Measurements from ENCODE around the gene HEMK1.
A peak's percentile ranks its signal among the peaks of the same experiment; 100 is the strongest.

HEMK1 gene

GRCh38 chr3:50575372-50575771 lies 6.0 kb downstream of the HEMK1 start:
- no peak for DNase-seq

GRCh38 chr3:50577348-50577747 lies 8.0 kb downstream of the HEMK1 start:
- DNase-seq: no peak

- no peak for DNase-seq
Measured at GRCh38 chr3:50580683-50581458, 11.5 kb downstream of the HEMK1 start.

DNA sequence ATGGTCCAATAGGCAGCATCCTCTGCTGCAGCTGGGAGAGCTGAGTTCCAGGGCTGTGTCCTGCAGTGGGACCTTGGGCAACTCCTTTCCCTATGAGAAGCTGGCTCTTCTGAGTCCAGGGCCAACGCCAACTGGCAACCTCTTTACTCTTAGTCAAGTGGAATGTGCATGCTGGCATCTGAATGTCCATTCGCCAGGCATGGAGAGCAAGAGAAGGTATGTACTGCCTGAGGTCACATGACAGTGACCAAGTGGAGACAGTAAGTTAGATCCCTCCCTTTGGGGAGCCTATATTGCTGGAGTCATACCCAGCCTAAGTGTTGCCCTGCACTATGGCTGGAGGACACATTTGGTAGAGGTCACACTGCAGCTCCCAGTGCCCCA lies 12.1 kb downstream of the HEMK1 start:
- DNase-seq: no peak

DNA sequence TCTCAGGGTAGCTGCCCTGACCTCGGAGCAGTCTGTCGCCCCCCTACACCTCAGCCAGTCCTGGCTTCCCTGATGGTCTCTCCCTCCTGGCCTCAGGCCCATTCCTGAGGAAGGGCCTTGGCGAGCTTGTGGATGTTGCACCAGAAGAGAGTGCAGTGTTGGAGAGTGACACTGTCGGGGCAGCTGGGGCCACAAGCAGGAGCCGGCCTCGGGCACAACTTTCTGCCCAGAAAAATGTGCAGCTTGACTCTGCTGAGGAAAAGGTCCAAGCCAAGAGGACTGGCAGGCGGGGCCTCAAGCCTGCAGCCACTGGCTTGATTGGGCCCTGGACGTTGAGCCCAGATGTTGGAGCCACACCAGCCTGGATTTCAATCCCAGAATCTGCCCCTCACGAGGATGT lies 12.8 kb downstream of the HEMK1 start:
- DNase-seq: no peak

DNA sequence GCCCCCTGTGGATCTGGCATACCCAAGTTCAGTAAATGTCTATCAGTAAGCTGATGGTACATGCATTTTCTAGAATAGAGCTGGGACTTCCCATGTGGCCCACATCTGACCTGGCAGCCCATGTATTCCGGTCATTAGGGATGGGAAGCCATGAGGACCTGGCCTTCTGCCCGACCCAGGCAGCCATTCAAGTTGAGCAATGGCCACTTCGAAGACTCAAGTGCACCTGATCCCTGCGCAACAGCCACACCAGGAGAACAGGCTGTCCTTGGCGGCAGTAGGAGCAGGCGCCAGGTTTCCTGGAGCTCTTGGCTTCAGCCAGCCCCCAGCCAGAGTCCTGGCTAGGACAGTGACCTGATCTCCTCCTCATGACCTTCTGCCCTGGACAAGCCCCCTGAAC lies 14.6 kb downstream of the HEMK1 start:
- DNase-seq: no peak

- DNase-seq: no peak
Measured at GRCh38 chr3:50584391-50584790, 15.1 kb downstream of the HEMK1 start.

DNA sequence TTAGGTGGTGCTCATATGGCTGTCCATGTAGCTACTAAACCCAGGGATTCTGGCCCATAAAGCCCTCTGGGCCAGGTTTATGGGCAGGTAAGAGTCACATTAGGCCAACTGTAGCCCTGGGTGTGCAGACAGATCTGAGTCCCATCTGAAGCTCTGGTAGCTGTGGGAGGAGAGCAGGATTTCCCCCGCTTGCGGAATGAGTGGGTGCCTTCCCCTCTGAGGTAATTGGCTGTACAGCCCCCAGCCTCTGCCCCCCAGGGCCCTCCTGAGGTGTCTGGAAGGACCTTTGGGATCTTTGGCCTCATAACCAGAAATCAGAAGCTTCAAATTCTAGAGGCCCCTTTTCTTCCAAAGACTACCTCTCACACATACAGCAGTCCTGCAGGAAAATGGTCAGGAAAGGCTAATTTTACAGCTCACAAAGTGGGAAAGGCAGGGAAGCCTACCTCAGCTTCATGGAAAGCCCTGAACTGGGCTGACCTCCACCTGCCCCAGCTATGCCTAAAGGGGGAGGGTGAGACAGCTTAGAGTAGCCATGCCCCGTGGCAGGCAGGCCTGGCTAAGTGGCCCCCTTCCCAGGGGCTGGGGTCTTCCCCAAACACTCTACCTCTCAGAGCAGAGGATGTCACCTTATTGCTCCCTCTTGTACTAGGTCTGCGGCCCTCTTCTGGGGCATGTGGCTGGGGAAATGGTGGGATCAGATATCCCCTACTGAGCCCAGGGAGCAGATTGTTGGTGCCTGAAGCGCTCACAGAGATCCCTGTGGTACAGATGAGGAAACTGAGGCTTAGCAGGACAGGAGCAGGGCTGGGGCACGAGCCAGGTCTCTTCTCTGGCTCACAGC lies 16.8 kb downstream of the HEMK1 start:
- no peak for DNase-seq

DNA sequence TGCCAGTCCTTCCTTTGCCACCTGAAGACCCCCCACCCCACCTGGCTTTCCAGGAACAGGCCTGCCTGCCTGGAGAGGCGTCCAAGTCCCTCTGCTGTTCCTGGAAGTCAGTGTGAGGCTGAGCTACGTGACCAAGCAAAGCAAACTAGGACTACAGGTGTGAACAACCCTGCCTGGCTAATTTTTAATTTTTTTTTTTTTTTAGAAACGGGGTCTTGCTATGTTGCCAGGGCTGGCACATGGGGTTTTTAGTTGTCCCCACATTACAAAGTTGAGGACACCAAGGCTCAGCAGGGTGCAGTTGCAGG lies 17.4 kb downstream of the HEMK1 start:
- no peak for DNase-seq

DNA sequence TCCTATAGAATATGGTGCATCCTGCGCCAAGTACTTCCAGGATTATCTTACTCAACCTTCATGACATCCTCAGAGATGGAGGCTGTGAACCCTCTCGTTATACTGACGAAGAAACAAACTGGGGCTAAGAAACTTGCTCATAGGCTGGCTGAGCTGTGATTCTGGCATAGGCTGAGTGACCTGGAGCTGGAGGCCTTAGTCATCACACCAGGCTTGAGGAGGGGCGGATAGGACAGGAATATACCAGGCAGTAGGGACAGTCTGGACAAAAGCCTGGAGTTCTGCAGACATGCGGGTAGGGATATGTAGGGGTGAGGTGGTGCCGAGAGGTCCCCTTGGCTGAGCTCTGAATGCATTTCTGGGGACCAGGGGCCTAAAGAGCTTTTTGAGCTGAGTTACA lies 18.1 kb downstream of the HEMK1 start:
- DNase-seq: no peak

- DNase-seq: peak in 3 of 4 experiments; percentile 19 to 59 (median 44)
Measured at GRCh38 chr3:50587806-50588758, 18.8 kb downstream of the HEMK1 start.

GRCh38 chr3:50588759-50589433 lies 19.6 kb downstream of the HEMK1 start:
- DNase-seq: no peak

DNA sequence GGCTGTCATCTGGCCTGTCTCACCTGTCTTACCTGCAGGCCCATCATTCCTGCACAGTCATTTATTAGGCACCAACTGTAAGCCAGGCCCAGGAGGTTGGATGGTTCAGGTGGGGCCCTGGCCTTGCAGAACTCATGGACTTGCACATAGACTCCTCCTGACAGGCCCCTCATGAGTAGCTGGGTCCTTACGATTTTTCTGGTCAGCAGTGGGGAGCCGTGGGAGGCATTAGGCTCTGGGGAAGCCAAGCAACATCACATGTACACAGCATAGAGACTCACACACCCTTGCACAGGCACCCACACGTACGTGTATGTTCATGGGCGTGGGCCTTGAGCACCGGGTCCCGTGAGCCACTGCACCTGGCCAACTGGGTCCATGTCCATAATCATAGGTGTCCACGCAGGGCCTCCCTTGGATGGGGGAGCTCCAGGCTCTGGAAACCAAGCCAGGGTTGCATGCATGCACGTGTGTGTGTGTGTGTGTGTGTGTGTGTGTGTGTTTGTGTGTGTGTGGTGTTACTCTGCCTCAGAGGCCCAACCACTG lies 21.9 kb downstream of the HEMK1 start:
- no peak for DNase-seq

- no peak for DNase-seq
Measured at GRCh38 chr3:50592568-50592967, 23.2 kb downstream of the HEMK1 start.

DNA sequence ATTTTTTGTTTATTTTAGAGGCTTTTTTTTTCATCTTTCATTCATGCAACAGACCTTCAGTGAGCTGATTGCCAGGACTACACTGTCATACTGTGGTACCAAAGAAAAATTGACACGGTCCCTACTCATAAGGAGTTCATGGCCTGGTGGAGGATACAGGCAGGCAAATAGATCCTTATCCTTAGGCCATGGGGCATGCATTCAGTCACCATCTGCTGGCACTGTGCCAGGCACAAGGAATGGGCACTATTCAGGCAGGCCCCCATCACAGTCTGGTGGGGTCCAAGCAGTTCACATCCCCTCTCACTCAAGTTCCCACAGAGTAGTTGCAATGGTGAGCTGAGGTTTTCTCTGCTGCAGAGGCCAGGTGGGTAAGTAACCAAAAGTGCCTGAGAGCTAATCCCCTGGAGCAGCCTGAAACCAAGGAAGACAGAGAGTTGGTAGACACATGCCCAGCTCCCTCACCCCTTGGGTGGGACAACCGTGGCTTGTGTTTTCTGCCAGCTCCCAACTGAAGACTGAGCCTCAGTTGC lies 25.0 kb downstream of the HEMK1 start:
- DNase-seq: no peak

GRCh38 chr3:50599115-50599715 lies 29.9 kb downstream of the HEMK1 start:
- DNase-seq: no peak

GRCh38 chr3:50599716-50600118 lies 30.4 kb downstream of the HEMK1 start:
- DNase-seq: no peak

GRCh38 chr3:50600141-50600753 lies 30.9 kb downstream of the HEMK1 start:
- DNase-seq: no peak

DNA sequence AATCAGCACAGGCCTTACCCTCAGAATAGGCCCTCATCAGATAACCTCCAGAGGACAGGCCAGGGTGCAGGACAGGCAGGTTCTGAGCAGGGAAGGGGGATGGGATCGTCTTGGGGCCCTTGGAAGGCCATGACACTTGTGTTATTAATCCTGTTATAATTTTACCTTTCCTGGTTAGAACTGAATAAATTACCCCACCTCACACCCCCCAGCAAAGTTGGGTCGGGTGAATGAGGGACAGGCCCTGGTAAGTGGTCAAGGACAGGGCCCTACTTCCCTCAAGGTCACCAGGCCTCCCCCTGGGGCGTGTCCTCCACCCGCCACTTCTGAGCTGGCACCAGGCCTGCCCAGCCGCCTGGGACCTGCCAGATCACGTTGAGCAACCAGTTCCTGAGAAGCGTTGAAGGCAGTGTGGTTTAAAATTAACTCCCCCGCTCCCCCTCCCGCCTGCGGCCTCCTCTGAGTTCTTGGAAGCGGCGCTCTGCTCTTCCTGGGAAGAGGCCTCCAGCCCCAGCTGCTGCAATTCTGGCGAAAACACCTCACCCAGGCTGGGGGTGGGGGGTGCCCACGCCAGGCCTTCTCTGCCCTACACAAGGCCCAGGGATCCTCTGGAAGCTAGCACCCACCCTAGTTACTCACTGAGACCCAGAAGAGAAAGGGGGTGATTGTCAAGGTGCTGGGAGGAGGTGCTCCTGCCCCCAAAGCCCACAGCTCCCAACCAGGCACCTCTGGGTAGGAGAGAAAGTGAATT lies 31.7 kb downstream of the HEMK1 start:
- DNase-seq: peak; percentile 64 to 80 (median 76)

DNA sequence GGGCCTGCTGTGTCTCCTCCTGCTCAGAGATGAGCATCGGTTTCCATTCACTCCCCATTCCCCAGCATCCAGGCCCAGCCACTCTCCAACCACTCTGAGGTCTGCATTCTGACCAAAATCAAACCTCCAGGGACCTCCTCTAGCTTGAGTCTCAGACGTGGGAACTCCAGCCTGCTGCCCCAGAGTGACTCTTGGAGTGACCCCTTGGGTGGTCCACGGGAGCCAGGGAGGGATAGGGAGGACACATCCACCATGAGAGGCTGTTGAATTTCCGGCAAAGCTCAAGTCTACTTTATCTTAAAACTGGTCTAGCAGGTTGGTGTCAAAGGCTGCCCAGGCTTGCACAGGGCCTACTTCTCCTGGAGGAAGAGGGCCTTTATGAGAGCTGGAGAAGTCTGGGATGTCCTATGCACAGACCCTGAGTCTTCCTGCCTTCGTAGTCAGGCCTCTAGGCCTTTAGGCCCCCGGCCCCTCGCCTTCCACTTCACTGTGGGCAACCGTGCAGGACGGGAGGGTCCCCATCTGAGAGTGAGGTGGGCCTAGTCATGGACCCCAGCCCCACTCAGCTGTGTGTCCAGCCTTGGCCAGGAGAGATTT lies 33.4 kb downstream of the HEMK1 start:
- DNase-seq: no peak
